Motor neuron (in vitro differentiated cells): ENCODE results near the gene ONECUT2. TPM values are rescaled to one million over a fixed set of nuclear protein-coding genes. Genes with fewer than 3 reads are reported as not detected.

Source experiments
- ATAC-seq, 8 experiments: fragments of 200-7000 bp; cut with Tn5 transposase; replicated peaks in 6 of 8; 2 replicates each; pipeline ENCODE4 v1.8.0; 2021; ENCODE audit warnings: mild to moderate bottlenecking in 8 of 8, moderate library complexity in 8 of 8
- H3K27ac ChIP-seq, 2 donors: fragments of 250-450 bp; sonication (Bioruptor Pico); 2 replicates each; pipeline ENCODE4 v1.9.0; 2021; ENCODE audit warnings: antibody characterized with exemption in 2 of 2, mild to moderate bottlenecking in 2 of 2, moderate library complexity in 1 of 2
- H3K4me1 ChIP-seq, 2 donors: fragments of 250-450 bp; sonication (Bioruptor Pico); replicated peaks in 1 of 2; 2 replicates each; pipeline ENCODE4 v1.6.1; 2021; ENCODE audit warnings: antibody characterized with exemption in 2 of 2, mild to moderate bottlenecking in 2 of 2, moderate library complexity in 1 of 2
- H3K4me3 ChIP-seq, 5 donors: fragments of 250-450 bp; sonication (Bioruptor Pico); 2 replicates each; pipeline ENCODE4 v1.9.0; 2021; ENCODE audit warnings: antibody characterized with exemption in 5 of 5, mild to moderate bottlenecking in 5 of 5, moderate library complexity in 4 of 5
- WGBS, 10 experiments: fragments of 450-650 bp; shearing (Covaris generic); methylation state at CpG; one replicate each; pipeline ENCODE4 v1.0.0; 2022; 5-methylcytosine and 5-hydroxymethylcytosine counted together
- in situ Hi-C, 9 experiments: fragments of 400-800 bp; cut with MboI; loops; one replicate each; pipeline ENCODE4 v1.15.0; 2021; ENCODE audit warnings: low sequenced_read_pairs in 9 of 9, low pct_unique_long_range_greater_than_20kb in 2 of 9; ENCODE audit not compliant: unreplicated experiment in 9 of 9
- total RNA-seq, 8 experiments: library from RNA; unstranded; fragments of 300-600 nt; gene quantifications; 2 replicates each; pipeline versions ENCODE4 v1.2.3 to v1.2.4, GENCODE V29; 2022

ONECUT2 gene
- total RNA-seq, 8 experiments from 2014 or later, result 0.20 to 27.1 (median 9.5) TPM

GRCh38 chr18:57426187-57426586 lies 9.0 kb upstream of the ONECUT2 start:
- H3K27ac ChIP-seq, result no peak overlapping the region
- in situ Hi-C loops, result loop anchor here in 2 of 9 experiments (25.0 kb wide), 1 partner anchor 664 kb away; no protein-coding TSS in a partner anchor
- no peak overlapping the region for H3K4me3 ChIP-seq
- 35 to 100% (median 89%) methylated on average over 1 to 4 of the region's 4 CpGs; no CpG with 5 or more reads in 2 of the 10 experiments for WGBS, 10 experiments
- no peak for ATAC-seq
- H3K4me1 ChIP-seq, result peaks cover 6 to 20% of the 10 kb centered on the region in 2 donors

- in situ Hi-C loops, result loop anchor here in 2 of 9 experiments (25.0 kb wide), 1 partner anchor 665 kb away; no protein-coding TSS in a partner anchor
- peak overlapping the region in 2 of 5 donors; percentile 3 to 27 for H3K4me3 ChIP-seq
- peak in 7 of 8 experiments; percentile 22 to 69 (median 50) for ATAC-seq
- H3K4me1 ChIP-seq, result peaks cover 6 to 20% of the 10 kb centered on the region in 2 donors
- 0 to 100% (median 49%) methylated on average over 1 to 2 of the region's 80 CpGs; no CpG with 5 or more reads in 3 of the 10 experiments for WGBS, 10 experiments
- H3K27ac ChIP-seq, result peak overlapping the region in 1 of 2 donors; percentile 72
These were observed 7.6 kb upstream of the ONECUT2 start for GRCh38 chr18:57427429-57428201.

- in situ Hi-C loops, result loop anchor here in 2 of 9 experiments (25.0 kb wide), 1 partner anchor 666 kb away; no protein-coding TSS in a partner anchor
- WGBS, 10 experiments, result 0 to 26% (median 4%) methylated on average over 2 to 19 of the region's 99 CpGs; no CpG with 5 or more reads in 3 of the 10 experiments
- H3K4me1 ChIP-seq, result peaks cover 6 to 20% of the 10 kb centered on the region in 2 donors
- peak overlapping the region; percentile 3 to 27 (median 13) for H3K4me3 ChIP-seq
- peak in 5 of 8 experiments; percentile 59 to 71 (median 66) for ATAC-seq
- peak overlapping the region in 1 of 2 donors; percentile 72 for H3K27ac ChIP-seq
These were observed 6.7 kb upstream of the ONECUT2 start for GRCh38 chr18:57428221-57429150.

- no peak overlapping the region for H3K27ac ChIP-seq
- in situ Hi-C loops, result loop anchor here in 2 of 9 experiments (10.0 to 25.0 kb wide), 2 partner anchors 565 to 667 kb away; no protein-coding TSS in a partner anchor
- peaks cover 10 to 24% of the 10 kb centered on the region in 2 donors for H3K4me1 ChIP-seq
- ATAC-seq, result no peak
- H3K4me3 ChIP-seq, result peak overlapping the region in 2 of 5 donors; percentile 13 to 27
- WGBS, 10 experiments, result 2 to 28% (median 8%) methylated on average over 13 to 22 of the region's 22 CpGs
These were observed 5.8 kb upstream of the ONECUT2 start for GRCh38 chr18:57429167-57430078.

- Histone ChIP-seq H3K4me3 (peak overlapping the region in 1 of 5 donors; percentile 8), H3K27ac (no peak overlapping the region), H3K4me1 (peaks cover 10 to 24% of the 10 kb centered on the region in 2 donors)
- 3 to 15% (median 9%) methylated on average over 2 to 15 of the region's 34 CpGs; no CpG with 5 or more reads in 2 of the 10 experiments for WGBS, 10 experiments
- in situ Hi-C loops, result loop anchor here in 2 of 9 experiments (10.0 to 25.0 kb wide), 2 partner anchors 566 to 668 kb away; no protein-coding TSS in a partner anchor
- no peak for ATAC-seq
These were observed 4.8 kb upstream of the ONECUT2 start for GRCh38 chr18:57430079-57431001.

GRCh38 chr18:57431002-57431382 lies 4.2 kb upstream of the ONECUT2 start:
- no peak for ATAC-seq
- no peak overlapping the region for H3K27ac ChIP-seq
- in situ Hi-C loops, result loop anchor here in 2 of 9 experiments (10.0 to 25.0 kb wide), 2 partner anchors 566 to 669 kb away; no protein-coding TSS in a partner anchor
- H3K4me1 ChIP-seq, result peaks cover 10 to 24% of the 10 kb centered on the region in 2 donors
- 0 to 60% (median 15%) methylated on average over 1 to 10 of the region's 10 CpGs; no CpG with 5 or more reads in 1 of the 10 experiments for WGBS, 10 experiments
- H3K4me3 ChIP-seq, result peak overlapping the region in 1 of 5 donors; percentile 8

GRCh38 chr18:57431467-57432080 lies 3.6 kb upstream of the ONECUT2 start:
- H3K4me1 ChIP-seq, result peaks cover 10 to 24% of the 10 kb centered on the region in 2 donors
- in situ Hi-C loops, result loop anchor here in 2 of 9 experiments (10.0 to 25.0 kb wide), 2 partner anchors 567 to 669 kb away; no protein-coding TSS in a partner anchor
- H3K4me3 ChIP-seq, result no peak overlapping the region
- ATAC-seq, result no peak
- WGBS, 10 experiments, result 1 to 40% (median 12%) methylated on average over 1 to 12 of the region's 12 CpGs
- no peak overlapping the region for H3K27ac ChIP-seq

GRCh38 chr18:57432140-57432539 lies 3.0 kb upstream of the ONECUT2 start:
- 2 to 31% (median 18%) methylated on average over 1 to 4 of the region's 4 CpGs for WGBS, 10 experiments
- no peak overlapping the region for H3K27ac ChIP-seq
- H3K4me3 ChIP-seq, result peak overlapping the region in 1 of 5 donors; percentile 51
- in situ Hi-C loops, result loop anchor here in 2 of 9 experiments (10.0 to 25.0 kb wide), 2 partner anchors 567 to 670 kb away; no protein-coding TSS in a partner anchor
- H3K4me1 ChIP-seq, result peaks cover 10 to 27% of the 10 kb centered on the region in 2 donors
- no peak for ATAC-seq

GRCh38 chr18:57432751-57433400 lies 2.3 kb upstream of the ONECUT2 start:
- Histone ChIP-seq H3K4me1 (peaks cover 10 to 26% of the 10 kb centered on the region in 2 donors), H3K4me3 (peak overlapping the region in 4 of 5 donors; percentile 5 to 57 (median 53)), H3K27ac (no peak overlapping the region)
- in situ Hi-C loops, result loop anchor here in 2 of 9 experiments (10.0 to 25.0 kb wide), 2 partner anchors 568 to 671 kb away; no protein-coding TSS in a partner anchor
- no peak for ATAC-seq
- 0 to 29% (median 5%) methylated on average over 1 to 5 of the region's 9 CpGs for WGBS, 10 experiments

GRCh38 chr18:57433482-57433881 lies 1.7 kb upstream of the ONECUT2 start:
- peaks cover 10 to 21% of the 10 kb centered on the region in 2 donors for H3K4me1 ChIP-seq
- H3K4me3 ChIP-seq, result peak overlapping the region; percentile 51 to 90 (median 55)
- ATAC-seq, result no peak
- 0 to 50% (median 5%) methylated on average over 1 to 5 of the region's 6 CpGs; no CpG with 5 or more reads in 3 of the 10 experiments for WGBS, 10 experiments
- peak overlapping the region in 1 of 2 donors; percentile 29 for H3K27ac ChIP-seq
- in situ Hi-C loops, result loop anchor here in 2 of 9 experiments (10.0 to 25.0 kb wide), 2 partner anchors 569 to 671 kb away; no protein-coding TSS in a partner anchor
